HL-60/S4 (cell line): ENCODE data around the gene ZNF22.

Experiments
- in situ Hi-C: fragments of 300-500 bp; cut with MboI; formaldehyde crosslinking; loops from 2 replicates; pipeline ENCODE4 v1.14.3; 2022; ENCODE audit warnings: low sequenced_read_pairs

Gene ZNF22

DNA sequence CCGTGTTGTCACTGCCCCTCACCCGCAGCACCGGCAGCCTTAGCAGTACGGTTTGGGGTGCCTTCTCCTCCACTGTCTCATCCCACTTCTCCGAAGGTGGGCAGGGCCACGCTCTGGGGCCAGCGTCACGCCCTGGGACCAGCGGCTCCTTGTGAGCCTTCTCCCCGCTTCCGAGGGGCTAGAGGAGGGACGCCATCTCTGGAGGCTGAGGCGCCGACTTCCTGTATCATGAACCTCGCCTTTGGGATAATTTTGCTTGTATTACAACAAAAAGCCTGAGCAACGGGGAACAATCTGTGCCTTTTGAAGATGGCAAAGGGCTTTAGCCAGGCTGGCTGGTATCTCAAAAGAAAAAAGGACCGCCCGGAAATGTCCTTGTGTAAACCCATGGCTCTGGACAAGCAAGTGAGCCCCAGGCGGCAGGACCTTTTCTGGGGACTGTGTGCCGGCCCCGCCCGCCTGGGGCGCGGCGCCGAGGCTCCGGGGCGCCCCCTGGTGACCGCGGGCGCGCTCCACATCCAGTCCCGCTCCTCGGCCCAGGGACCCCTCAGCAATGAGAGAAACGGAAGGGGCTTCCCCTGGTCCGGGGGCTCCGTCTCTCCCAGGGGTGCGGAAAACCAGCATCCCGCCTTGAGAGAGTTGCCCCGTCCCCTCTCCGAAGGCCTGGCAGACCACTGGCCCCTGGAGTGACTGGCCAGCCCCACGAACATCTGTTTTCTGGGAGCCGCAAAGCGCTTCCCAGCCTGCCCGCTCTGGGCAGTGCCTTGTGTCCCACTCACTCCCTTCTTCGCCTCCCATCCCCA lies 25.9 kb upstream of the ZNF22 start:
- in situ Hi-C loops: loop anchor here (5.0 to 25.0 kb wide), 2 partner anchors 38 to 1563 kb away; partner anchors contain the start of gene HNRNPF

DNA sequence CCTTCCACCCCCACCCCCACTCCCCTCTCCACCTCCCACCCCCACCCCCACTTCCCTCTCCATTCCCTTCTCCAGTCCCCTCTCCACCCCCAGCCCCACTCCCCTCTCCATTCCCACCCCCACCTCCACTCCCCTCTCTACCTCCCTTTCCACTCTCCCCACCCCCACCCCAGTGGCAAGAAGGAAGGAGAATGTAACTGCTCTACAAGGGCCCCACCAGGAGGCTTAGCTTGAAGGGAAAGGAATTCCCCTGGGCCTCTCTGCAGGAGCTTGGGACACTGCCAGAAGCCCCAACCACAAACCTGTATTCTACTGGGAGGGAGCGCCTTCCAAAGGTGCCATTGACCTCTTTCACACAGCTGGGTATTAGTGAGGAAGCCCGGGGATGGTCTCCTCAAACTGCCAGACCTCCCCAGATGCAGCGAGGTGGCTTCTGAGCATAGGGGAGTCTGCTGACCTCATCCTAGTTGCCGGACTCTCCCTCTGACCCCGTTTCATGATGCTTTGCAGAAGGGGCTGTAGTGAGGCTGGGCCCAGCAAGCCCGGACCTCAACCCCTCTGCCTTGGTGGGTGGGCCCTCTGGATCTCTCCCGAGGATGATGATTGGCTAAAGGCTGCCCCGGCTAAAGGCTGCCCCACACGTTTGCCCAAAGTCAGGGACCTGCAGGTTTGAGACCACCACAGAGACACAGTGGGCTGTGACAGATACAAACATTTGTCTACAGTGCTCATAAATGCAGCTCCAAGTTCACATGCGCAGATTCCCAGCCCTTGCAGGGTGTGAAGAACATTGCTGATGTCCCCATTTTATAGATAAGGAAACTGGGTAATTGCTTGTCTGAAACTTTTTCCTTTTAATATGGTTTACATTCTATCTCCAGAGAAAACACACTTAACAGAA lies 25.0 kb upstream of the ZNF22 start:
- in situ Hi-C loops: no loop called here

DNA sequence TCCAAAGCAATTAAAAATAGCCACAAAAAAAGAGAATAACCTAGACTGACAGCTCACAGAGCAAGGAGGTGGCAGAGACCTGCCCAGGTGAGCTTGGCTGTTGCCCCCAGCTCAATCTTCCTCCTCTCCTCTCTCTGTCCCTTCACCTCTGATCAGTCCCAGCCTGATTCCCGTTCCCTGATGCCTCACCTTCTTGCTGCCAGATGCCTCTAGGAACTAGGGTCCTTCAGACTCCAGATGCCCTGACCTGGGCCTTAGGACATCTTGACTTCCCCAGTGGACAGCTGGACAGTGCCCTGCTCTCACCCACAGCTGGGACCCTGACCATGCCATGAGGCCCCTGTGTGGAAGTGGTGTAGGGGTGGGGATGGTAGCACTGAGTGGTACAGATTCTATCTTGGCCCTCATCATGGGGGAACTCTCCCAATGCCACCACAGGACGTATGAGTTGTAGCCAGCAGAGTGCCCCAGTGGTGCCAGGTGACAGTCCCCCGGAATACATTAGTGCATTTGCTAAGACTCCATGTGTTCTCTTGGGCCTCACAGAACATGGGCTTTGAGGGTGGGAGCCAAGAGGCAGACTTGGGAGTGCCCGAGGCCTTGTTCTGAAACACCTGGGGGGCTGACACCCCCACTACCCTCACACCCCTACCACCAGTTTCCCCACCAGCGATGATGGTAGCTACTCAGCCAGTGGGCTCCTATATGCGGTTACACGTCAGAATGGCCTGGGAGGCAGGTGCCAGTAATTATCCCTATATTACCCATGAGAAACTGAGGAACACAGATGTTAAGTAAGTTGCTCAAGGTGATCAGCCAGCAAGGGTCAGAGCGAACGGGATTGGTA lies 24.1 kb upstream of the ZNF22 start:
- in situ Hi-C loops: no loop called here

DNA sequence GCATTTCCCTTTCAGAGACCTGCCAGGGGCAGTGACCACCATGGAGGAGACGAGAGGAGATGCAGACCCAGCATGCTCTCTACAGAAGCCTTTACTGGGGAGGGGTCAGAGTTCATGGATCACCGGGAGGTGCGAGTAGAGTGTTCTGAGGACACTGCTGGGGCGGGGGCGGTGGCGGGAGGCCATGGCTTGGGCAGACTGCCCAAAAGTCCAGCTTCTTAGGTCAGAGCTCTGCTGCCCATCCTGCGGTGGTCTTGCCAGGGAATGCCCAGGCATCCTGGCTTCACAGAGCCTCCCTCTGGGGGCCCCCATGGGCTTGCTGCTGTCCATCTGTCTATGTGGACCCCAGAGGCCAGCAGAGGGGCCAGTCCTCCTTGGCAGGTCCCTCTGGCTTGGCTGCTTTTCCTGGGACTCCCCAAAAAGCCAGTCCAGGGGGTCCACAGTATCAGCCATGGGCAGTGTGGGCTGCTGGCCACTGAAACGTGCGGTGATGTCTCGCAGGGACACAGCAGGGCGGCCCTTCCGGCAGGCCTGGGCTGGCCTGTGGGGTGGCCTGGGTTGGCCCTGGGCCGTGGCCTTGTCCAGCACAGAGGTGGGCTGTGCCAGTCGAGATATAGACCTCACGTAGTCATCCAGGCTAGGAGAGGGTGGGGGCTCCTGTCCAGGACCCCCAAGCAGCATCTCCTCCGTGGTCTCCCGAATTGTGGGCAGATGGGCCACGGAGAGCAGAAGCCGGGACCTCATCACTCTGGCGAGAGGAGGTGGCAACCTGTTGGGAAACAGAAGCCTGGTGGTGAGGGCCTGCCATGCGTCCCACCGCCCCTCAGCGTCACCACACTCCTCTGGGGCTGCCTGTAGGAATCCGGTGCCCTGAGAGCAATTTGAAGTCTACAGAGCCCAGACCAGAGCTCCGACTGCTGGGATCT lies 23.2 kb upstream of the ZNF22 start:
- in situ Hi-C loops: no loop called here

DNA sequence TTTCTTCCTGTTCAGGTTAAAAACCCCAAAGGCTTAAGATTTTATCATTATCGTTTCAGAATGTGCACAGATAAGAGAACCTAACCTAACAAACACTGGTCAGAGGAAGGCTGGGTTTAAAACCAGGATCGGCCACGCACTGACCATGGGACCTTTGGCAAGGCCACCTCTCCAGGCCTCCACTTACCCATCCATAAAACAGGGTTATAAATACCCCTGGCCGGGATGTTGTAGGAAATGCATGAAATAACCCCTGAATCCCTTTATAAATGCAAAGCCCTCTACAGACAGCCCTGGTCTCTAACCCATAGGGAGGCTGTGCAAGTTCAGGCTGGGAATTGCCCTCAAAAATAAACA lies 22.5 kb upstream of the ZNF22 start:
- in situ Hi-C loops: no loop called here

DNA sequence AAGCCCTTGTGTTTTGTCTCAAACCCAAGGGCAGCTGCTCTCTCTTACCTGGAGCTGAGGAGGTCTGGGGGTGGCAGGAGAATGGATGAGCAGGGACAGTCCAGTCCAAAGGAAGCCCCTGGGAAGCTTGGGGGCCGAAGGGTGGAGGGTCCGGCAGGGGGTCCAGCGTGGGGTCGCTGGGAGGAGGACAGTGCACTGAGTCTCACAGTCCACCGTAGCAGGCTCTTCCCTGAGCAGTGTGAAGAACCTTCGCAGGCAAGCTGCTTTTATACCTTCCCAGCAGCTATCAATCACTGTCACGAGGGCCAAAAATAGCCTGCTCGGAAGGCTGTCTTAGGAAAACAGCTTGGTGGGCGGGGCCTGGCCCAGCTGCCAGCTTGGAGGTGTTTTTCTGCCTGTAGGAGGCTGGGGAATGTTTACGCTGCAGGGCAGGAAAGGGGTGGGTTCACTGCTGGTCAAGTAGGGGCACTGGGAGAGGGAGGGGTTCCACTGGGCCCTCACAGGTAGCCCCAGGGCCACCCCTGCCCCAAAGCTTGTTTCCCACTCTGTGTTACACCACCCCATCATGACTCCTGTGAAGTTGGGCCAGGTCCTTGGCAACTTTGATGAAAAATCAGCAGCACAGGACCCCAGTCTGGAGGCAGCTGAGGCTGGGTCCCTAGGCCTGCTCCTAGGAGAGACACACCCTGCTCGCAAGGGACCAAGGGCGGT lies 22.0 kb upstream of the ZNF22 start, which contains the start of gene DEPP1:
Gene DEPP1, minus strand, starts transcription at position 240 of the 711 bp plus-strand sequence. CDS start 779 bp downstream, outside the sequence.
- in situ Hi-C loops: no loop called here

DNA sequence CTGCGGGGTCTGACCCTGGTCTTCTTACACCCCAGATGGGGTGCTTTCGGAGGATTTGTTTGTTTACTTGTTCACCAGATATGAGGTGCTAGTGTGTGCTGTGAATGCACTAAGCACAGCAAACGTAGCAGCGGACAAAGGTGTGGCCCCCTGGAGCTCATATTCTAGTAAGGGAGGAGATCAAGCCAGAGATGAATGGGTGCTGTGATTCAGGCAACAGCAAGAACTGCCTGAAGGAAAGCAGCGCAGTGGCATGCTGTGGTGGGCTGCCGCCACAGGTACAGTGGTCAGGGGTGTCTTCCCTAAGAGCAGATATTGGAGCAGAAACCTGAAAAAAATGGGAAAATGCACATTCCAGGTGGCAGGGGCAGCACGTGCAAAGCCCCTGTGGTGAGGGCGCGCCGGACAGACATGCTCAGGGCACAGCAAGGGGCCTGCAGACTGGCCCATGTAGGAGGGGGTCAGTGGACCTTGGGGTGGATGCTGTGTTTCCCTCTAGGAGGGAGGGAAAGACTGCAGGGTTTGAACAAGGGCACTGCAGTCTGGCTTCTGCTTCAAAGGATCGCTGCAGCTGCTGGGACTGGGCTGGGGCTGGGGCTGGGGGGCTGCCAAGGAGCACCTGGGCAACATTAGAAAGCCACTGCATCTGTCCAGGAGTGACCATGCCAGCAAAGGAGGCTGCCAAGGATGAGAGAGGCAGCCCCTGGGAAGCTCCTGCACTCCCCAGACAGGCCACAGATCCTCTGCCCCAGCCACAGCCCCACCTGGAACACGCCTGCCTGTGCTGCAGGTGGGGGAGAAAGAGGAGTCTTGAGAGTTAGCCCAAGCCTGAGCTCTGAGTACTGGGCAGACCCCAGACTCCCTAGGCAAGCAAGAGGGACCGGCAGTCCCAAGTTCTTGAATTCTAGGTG lies 21.2 kb upstream of the ZNF22 start:
- in situ Hi-C loops: no loop called here

DNA sequence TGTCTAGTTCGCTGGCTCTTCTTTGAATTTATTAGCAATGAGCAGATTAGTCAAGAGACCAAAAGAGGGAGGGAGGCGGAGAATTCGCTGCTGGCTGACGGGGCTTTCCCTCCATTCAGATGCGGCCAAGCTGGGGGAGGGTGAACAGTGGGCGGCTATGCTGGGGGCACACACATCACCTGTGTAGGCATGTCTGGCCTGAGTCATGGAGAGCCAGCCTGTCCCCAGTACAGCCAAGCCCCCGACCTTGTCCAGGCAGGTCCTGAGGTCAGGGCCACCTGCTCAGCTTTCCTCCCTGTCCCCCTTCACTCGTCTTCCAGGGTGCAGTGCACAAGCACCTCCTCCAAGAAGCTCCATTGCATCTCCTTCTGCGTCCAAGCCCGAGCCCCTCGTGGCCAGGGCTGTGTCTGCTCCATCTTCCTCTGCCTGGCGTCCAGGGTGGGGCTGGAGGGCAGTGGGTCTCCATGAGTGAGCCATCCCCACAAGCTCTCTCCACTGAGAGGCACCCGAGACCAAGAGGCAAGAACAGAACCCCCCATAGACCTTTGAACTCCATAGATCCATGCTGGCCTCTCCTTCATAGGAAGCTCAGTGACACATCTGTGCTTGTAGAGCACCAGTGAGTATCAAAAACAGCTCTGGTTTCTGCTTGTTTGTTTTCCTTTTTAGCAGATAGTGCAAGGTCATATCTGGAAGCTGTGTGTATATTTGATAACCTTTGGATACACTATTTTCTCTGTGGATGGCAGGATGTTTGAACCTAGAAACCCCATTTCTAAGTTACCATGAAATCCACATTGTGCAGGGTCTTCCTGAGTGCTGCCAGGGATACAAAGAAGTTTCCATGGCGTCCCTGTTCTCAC lies 20.2 kb upstream of the ZNF22 start:
- in situ Hi-C loops: no loop called here

DNA sequence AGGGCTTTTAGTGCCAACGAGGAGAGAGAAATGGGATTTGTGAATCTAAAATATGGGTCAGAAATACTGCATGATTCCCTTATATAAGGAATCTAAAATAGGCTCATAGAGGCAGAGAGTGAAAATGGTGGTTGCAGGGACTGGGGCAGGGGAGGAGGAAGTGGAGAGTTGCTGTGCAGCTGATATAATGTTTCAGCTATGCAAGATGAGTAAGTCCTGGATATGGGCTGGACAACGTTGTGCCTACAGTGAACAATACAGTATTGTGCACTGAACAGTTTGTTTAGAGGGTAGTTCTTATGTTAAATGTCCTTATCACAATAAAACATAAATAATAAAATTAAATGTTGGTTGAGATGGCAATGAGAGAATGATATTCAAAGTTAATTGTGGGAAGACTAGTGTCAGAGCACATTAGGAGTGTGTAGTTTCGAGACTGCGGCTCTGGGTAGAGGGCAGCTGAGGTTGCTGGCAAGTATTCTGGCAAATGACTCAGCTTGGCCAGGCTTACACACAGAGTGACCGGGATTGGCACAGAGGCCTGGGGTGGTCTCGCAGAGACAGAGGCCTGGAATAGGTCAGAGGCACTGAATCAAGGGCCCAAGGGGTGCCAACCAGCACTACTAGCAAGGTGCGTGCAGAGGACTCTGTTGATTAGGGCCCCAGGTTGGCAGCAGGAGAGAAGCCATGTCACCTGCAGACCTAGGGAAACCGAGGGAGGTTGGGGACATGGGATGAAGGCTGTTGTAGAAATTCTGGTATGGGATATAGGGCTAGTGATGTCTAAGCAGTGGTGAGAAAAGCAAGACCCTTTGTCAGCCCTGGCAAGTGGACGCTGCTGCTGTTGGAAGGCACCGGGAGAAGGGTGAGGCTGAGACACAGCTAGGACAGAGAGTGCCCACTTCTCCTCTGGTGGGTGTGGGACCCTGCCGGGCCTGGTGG lies 19.3 kb upstream of the ZNF22 start:
- in situ Hi-C loops: no loop called here

DNA sequence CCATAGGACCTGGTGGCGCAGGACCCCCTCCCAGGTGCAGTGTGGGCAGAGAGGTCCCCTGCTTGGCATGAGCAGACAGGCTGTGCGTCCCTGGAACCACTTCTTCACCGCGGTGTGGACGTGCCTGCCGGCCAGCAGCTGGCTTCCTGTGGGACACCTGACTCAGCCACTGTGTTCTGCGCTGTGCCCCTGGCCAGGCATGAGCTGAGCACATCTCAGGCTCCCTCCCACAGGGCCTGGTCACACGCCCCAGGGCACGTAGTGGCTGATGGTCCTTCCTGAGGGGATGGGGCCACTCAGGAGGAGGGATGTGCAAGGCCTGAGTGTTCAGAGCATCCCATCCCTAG lies 18.6 kb upstream of the ZNF22 start:
- in situ Hi-C loops: no loop called here

DNA sequence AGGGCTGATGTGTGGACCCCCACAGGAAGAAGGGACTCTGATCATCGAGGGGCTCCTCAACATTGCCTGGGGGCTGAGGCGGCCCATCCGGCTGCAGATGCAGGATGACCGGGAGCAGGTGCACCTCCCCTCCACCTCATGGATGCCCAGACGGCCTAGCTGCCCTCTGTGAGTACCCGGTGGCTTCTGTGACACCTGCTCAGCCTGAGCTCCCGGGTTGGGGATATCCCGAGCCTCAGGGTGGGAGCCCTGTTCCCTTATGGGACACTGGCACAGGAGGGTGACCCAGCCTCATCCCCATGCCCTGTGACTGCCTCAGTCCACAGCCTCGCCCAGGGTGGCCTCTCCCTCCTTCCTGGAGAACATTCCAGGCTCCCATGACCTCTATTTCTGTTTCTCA lies 18.2 kb upstream of the ZNF22 start:
- in situ Hi-C loops: no loop called here

DNA sequence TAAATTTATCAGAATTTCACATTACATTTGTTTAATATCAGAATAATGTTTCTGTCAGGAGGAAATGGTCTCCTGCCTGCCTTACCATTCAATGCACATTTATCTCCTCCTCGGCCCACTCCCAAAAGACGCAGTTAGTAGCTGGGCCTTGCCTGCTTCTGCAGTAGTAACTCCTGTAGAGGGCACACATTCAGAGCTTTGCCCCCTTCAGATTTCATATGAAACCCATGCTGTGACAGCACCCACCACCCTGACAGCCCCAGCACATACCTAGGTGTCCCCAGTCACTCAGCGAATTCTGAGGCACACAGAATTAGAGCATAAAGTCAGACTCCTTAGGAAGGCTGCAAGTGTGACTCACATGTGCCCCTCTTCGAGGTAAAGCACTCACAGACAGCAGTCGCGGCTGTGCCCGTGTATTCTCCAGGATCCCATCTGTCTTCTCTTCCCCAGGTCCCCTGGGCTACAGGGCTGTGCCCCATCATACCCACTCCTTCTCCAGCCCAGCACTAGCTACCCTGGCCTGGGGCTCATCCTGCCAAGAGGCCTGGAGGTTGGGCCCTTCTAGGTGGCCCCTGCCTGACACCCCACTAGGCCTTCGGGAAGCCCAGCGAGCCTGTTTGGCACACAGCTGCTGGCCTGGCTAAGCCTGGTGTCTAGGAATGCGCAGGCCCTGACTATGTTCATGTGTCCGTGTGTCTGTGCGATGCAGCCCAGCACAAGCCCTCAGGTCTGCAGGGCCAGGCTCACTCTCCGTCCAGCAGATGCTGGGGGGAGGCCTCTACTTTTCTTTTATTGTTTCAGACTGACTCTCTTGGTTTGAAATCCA lies 17.4 kb upstream of the ZNF22 start:
- in situ Hi-C loops: no loop called here

DNA sequence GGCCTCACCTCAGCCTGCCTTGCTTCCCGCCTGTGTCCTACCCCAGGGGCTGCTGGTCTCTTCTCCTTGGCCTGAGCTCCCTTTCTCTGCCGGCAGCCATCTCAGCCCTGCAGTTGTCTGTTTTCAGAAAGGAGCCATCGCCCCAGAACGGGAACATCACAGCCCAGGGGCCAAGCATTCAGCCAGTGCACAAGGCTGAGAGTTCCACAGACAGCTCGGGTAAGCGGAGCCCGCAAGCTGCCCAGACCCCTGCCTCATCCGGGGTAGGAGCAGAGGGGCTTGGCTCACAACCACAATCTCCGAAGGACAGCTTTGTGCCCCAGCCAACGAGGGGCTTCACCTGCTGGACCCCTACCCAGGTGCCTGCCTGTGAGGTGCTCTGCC lies 16.8 kb upstream of the ZNF22 start:
- in situ Hi-C loops: no loop called here

DNA sequence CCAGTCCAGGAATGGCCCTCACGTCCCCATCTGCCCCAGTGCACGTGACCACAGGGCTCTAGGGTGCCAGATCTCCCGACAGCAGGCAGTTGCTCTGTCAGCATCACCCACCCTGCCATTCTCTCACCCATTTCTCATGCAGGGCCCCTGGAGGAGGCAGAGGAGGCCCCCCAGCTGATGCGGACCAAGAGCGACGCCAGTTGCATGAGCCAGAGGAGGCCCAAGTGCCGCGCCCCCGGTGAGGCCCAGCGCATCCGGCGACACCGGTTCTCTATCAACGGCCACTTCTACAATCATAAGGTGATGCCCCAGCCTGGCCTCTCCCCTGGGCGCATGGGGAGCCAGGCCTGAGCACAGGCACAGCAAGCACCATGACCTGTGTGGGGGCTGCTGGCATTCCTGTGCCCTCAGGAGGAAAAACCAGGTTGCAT lies 16.0 kb upstream of the ZNF22 start:
- in situ Hi-C loops: no loop called here

DNA sequence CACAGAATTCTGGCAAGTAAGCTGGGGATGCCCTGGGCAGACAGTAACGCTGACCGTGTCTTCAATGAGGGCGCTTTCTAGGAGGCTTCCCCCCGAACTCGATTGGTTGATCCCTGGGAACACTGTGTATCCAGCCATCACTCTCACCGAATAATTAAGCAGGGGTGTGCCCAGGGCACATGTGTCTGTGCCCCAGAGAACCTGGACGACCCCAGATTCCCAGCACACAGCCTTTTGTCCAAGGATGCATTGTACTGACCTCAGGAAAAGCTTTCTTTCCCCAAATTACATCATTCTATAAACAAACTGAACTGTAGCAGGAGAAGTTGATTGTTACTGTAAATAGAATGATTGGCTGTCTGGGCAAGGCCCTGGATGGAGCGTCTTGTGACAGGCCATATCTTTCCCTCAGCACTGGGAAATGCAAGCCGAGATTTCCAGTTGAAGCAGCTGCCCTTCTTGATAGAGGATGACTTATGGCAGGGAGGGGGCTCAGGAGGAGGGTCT lies 15.5 kb upstream of the ZNF22 start:
- in situ Hi-C loops: no loop called here
